Stimulated activated CD4-positive, alpha-beta T cell treated with anti-CD3 and anti-CD28 coated beads, Interleukin-12 subunit alpha, Interleukin-12 subunit beta, amount 100 ng/mL, for 24 hours (primary cell): Measurements from ENCODE around the gene PDAP1.
"Not testable (repeated sequence)": the region's sequence is repeated elsewhere in the genome, so short reads cannot be mapped to it uniquely, and the experiment has no call there.

ENCODE experiments used
- DNase-seq, 2 experiments: peaks; one replicate each; pipeline ENCODE4 v3.0.0-alpha.2; 2020; ENCODE audit warnings: low read depth in 2 of 2

The PDAP1 gene

GRCh38 chr7:99408379-99409191 is at the start of gene PDAP1, which contains the start of gene BUD31:
Gene PDAP1 (minus strand): TSS chr7:99408597. CDS start chr7:99408548, 49 bp downstream.
Gene BUD31 (plus strand): TSS chr7:99408969. CDS start chr7:99411093, 2,124 bp downstream.
- DNase-seq = peak; percentile 82 to 89

- no peak for DNase-seq
Observed at GRCh38 chr7:99457650-99458493, 49.5 kb upstream of the PDAP1 start.

- DNase-seq = no peak
Observed at GRCh38 chr7:99457050-99457649, 48.8 kb upstream of the PDAP1 start.

GRCh38 chr7:99456288-99456687 is 47.9 kb upstream of the PDAP1 start:
- no peak for DNase-seq

- DNase-seq = no peak
Observed at GRCh38 chr7:99455874-99456273, 47.5 kb upstream of the PDAP1 start.

GRCh38 chr7:99453105-99453504 is 44.7 kb upstream of the PDAP1 start:
- DNase-seq = no peak

- DNase-seq = no peak
Observed at GRCh38 chr7:99452541-99452940, 44.1 kb upstream of the PDAP1 start.

GRCh38 chr7:99451936-99452335 is 43.5 kb upstream of the PDAP1 start:
- DNase-seq = no peak

- DNase-seq = no peak
Observed at GRCh38 chr7:99449326-99449725, 40.9 kb upstream of the PDAP1 start.

GRCh38 chr7:99448855-99449254 is 40.5 kb upstream of the PDAP1 start:
- no peak for DNase-seq

- no peak for DNase-seq
Observed at GRCh38 chr7:99447943-99448342, 39.5 kb upstream of the PDAP1 start.

GRCh38 chr7:99446096-99446495 is 37.7 kb upstream of the PDAP1 start:
- DNase-seq = no peak

GRCh38 chr7:99440195-99440594 is 31.8 kb upstream of the PDAP1 start:
- no peak for DNase-seq

- DNase-seq = peak; percentile 90
Observed at GRCh38 chr7:99438573-99439480, 30.4 kb upstream of the PDAP1 start, which contains the start of the genes CPSF4 and PTCD1. Gene CPSF4 (plus strand): TSS chr7:99438943. CDS start chr7:99439083, 140 bp downstream. Gene PTCD1 (minus strand): TSS chr7:99438798. CDS start chr7:99435242, 3,556 bp downstream.

GRCh38 chr7:99437946-99438572 is 29.7 kb upstream of the PDAP1 start:
- DNase-seq = no peak

- no peak for DNase-seq
Observed at GRCh38 chr7:99433158-99433557, 24.8 kb upstream of the PDAP1 start.

- not testable (repeated sequence) for DNase-seq
Observed at GRCh38 chr7:99431756-99432540, 23.6 kb upstream of the PDAP1 start.

- no peak for DNase-seq
Observed at GRCh38 chr7:99429756-99430155, 21.4 kb upstream of the PDAP1 start.

- DNase-seq = no peak
Observed at GRCh38 chr7:99428972-99429566, 20.7 kb upstream of the PDAP1 start.
